Heart left ventricle (tissue), 16 donors: ENCODE measurements around the gene ORAI2. TPM values are rescaled to one million over a fixed set of nuclear protein-coding genes. Genes with fewer than 3 reads are reported as not detected.

ENCODE experiments used
- ATAC-seq, 4 donors: fragments of 200-7000 bp; cut with Tn5 transposase; one replicate each; pipeline ENCODE4 v1.9.1; 2020 to 2022; ENCODE audit warnings: moderate library complexity in 4 of 4, mild to moderate bottlenecking in 3 of 4, moderate number of reproducible peaks in 1 of 4
- DNase-seq, 5 donors: peaks; one replicate each; pipeline ENCODE4 v3.0.0-alpha.2; 2020
- H3K27ac ChIP-seq, 12 donors: fragments of 200-600 bp; sonication (generic) in 4 of 12; one replicate each; pipeline versions ENCODE4 v1.5.0 to v1.8.0; 2016 to 2022; ENCODE audit warnings: mild to moderate bottlenecking in 2 of 12
- H3K27me3 ChIP-seq, 9 donors: fragments of 200-600 bp; sonication (generic) in 2 of 9; one replicate each; pipeline versions ENCODE4 v1.5.1 to v1.8.0; 2016 to 2022; ENCODE audit warnings: mild to moderate bottlenecking in 3 of 9
- H3K36me3 ChIP-seq, 9 donors: fragments of 200-600 bp; sonication (generic) in 2 of 9; one replicate each; pipeline versions ENCODE4 v1.5.0 to v1.8.0; 2018 to 2022; ENCODE audit warnings: mild to moderate bottlenecking in 2 of 9
- H3K4me1 ChIP-seq, 12 donors: fragments of 200-600 bp; sonication (generic) in 4 of 12; one replicate each; pipeline versions ENCODE4 v1.5.0 to v1.8.0; 2016 to 2022; ENCODE audit warnings: mild to moderate bottlenecking in 3 of 12
- H3K4me3 ChIP-seq, 12 donors: fragments of 200-600 bp; sonication (generic) in 4 of 12; one replicate each; pipeline versions ENCODE4 v1.5.0 to v1.8.0; 2017 to 2022; ENCODE audit warnings: mild to moderate bottlenecking in 9 of 12, moderate library complexity in 4 of 12
- H3K9me3 ChIP-seq, 12 donors: fragments of 200-600 bp; sonication (generic) in 4 of 12; one replicate each; pipeline versions ENCODE4 v1.5.0 to v1.8.0; 2016 to 2022; ENCODE audit warnings: mild to moderate bottlenecking in 1 of 12
- CTCF ChIP-seq, 12 donors: fragments of 200-600 bp; sonication (generic) in 4 of 12; IDR thresholded peaks; one replicate each; pipeline versions ENCODE4 v1.5.0 to v1.8.0; 2018 to 2022; ENCODE audit warnings: antibody characterized with exemption in 12 of 12, mild to moderate bottlenecking in 5 of 12
- POLR2A ChIP-seq, 2 donors: fragments of 450-650 bp; IDR thresholded peaks; one replicate each; pipeline ENCODE4 v1.6.1; 2017; ENCODE audit warnings: antibody characterized with exemption in 2 of 2, mild to moderate bottlenecking in 2 of 2, moderate library complexity in 2 of 2
- WGBS, 4 donors: extraction: QIAGEN DNeasy Blood & Tissue Kit in 2 of 4; methylation state at CpG; one replicate each; pipeline versions ENCODE4 v1.1.5 to v1.1.7; 2013 to 2018; 5-methylcytosine and 5-hydroxymethylcytosine counted together
- intact Hi-C, 10 donors: fragments of 100-400 bp; cut with DNase I; formaldehyde crosslinking; loops; one replicate each; pipeline versions ENCODE4 v1.11.1 to v1.14.2; 2022
- polyA plus RNA-seq, 2 donors: library from polyadenylated mRNA; stranded (reverse); fragments of 200-250 nt; gene quantifications; one replicate each; pipeline ENCODE4 v1.2.3, GENCODE V29; 2013
- total RNA-seq, 9 donors: library from RNA; depleted of rRNA in 2 of 9; stranded (reverse); fragments of >200 nt in 2 of 9; fragmentation: NEBNext Ultra II Directional in 3 of 9; extraction: Animal tissue kit (Norgen Biotek cat#: 25700) in 3 of 9; gene quantifications; one replicate each; pipeline versions ENCODE4 v1.1.0 to v1.2.4, GENCODE V29; 2016 to 2023
- donor health status: ischemic (EF 13 %, LVEDD 7.1; RV severe dilation, severe dysfunction).
- donor health status: healthy with polysubstance abuse.
- donor health status: DM: no; HTN: yes; CAD: no.
- donor health status: DM: no; HTN: no; CAD: no.
- donor health status: ischemic (EF 25% LVEDD 6.9; RV normal size, moderate dysfunction).
- donor health status: ischemic (EF 25% LVEDD 5.7; RV mildly dilated, moderate dysfunction).
- donor health status: healthy.
- donor health status: DM: yes; HTN: yes; CAD: no.
- donor health status: ischemic (EF 35%, LVEDD 5.7; RV mildly dilated, moderate dysfunction).
- donor health status: nonischemic (EF 11% LVEDD 7.7; RV severe dilation, severe dysfunction).
- donor health status: DM: yes; HTN: yes; CAD: no.
- donor health status: PGD.
- donor health status: ischemic (EF 29% LVEDD 5.4; RV normal size, mild dysfunction).
- donor health status: nonischemic (EF 23%, LVEDD 6.1; RV moderate dilation, normal function).

Gene ORAI2
- total and polyA plus RNA-seq, 11 donors: 1.1 to 22.0 (median 4.8) TPM

- Histone ChIP-seq H3K4me1 (peaks cover 0 to 11% (median 0%) of the 10 kb centered on the region in 12 donors), H3K9me3 (no peaks in the 10 kb centered on the region), H3K27ac (no peak overlapping the region), H3K27me3 (no peaks in the 10 kb centered on the region), H3K36me3 (peaks cover 0 to 30% (median 4%) of the 10 kb centered on the region in 9 donors), H3K4me3 (no peak overlapping the region)
- WGBS, 4 donors: 78 to 87% (median 83%) methylated on average over 6 of the region's 6 CpGs
- ATAC-seq (no peak), DNase-seq (no peak)
- intact Hi-C loops: loop anchor here in 1 of 10 donors (10.0 kb wide), 1 partner anchor 45 kb away; no protein-coding TSS in a partner anchor
- TF ChIP-seq CTCF (IDR thresholded peaks at IDR 0.05) (peak in 1 of 12 donors; percentile 19), POLR2A (IDR thresholded peaks at IDR 0.05) (no peak)
Observed at GRCh38 chr7:102450242-102450641, 16.9 kb downstream of the ORAI2 start.

DNA sequence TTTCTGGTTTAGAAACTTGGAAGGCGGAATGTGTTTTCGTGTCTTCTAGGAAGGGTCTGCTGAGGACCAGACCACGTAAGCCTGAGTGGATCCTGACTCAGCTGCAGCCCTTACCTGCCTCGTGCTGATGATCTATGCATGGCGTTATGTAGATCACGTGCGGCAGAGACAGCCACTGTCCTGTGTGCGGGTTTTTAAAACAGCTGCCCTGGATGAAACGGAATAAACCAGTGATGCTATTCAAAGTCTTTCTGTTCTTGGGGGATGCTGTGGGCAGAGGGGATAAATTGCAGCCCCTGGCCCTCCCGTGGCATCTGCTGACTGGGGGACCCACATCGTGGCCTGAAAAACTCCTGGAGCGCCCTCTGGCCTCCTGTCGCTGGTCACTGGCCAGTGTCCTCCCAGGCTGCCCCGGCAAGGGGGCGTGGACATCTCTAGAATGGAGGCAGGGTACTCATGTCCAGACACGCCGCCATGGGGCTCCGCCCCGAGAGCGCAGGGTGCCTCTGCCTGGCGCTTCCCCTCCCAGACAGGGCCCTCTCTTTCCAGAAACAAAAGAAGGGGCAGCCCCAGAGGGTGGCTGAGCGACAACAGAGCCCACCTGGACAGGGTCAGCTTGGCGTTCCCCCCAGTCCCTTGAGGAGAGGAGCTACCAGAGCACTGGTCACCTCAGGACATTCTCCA is 18.1 kb downstream of the ORAI2 start:
- H3K4me1 ChIP-seq: peaks cover 0 to 11% (median 0%) of the 10 kb centered on the region in 12 donors
- ATAC-seq: no peak
- H3K4me3 ChIP-seq: no peak overlapping the region
- no peak for TF ChIP-seq POLR2A (IDR thresholded peaks at IDR 0.05)
- no peak for TF ChIP-seq CTCF (IDR thresholded peaks at IDR 0.05)
- H3K9me3 ChIP-seq: no peaks in the 10 kb centered on the region
- WGBS, 4 donors: 50 to 61% (median 54%) methylated on average over 17 to 23 of the region's 23 CpGs
- no peak for DNase-seq
- peaks cover 0 to 29% (median 9%) of the 10 kb centered on the region in 9 donors for H3K36me3 ChIP-seq
- H3K27me3 ChIP-seq: no peaks in the 10 kb centered on the region
- no peak overlapping the region for H3K27ac ChIP-seq
- intact Hi-C loops: loop anchor here in 1 of 10 donors (10.0 kb wide), 1 partner anchor 47 kb away; no protein-coding TSS in a partner anchor

DNA sequence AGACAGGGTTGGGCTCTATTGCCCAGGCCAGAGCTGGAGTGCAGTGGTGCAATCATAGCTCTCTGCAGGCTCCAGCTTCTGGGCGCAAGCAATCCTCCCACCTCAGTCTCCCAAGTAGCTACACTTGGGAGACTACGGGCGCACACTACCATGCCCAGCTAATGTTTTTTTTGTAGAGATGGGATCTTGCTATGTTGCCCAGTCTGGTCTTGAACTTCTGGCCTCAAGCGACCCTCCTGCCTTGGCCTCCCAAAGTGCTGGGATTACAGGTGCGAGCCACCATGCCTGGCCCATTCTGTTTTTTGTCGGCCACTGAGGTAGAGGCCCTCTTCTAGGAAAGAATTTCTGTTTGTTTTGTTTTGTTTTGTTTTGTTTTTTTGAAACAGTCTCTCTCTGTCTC is 19.1 kb downstream of the ORAI2 start:
- Histone ChIP-seq H3K36me3 (peaks cover 0 to 30% (median 16%) of the 10 kb centered on the region in 9 donors), H3K9me3 (no peaks in the 10 kb centered on the region), H3K27ac (no peak overlapping the region), H3K27me3 (no peaks in the 10 kb centered on the region), H3K4me3 (no peak overlapping the region), H3K4me1 (peaks cover 0 to 11% (median 0%) of the 10 kb centered on the region in 12 donors)
- TF ChIP-seq CTCF (IDR thresholded peaks at IDR 0.05): no peak
- TF ChIP-seq POLR2A (IDR thresholded peaks at IDR 0.05): no peak
- intact Hi-C loops: loop anchor here in 1 of 10 donors (10.0 kb wide), 1 partner anchor 48 kb away; no protein-coding TSS in a partner anchor
- ATAC-seq (no peak), DNase-seq (no peak)
- WGBS, 4 donors: 89 to 90% (median 90%) methylated on average over 6 of the region's 6 CpGs

DNA sequence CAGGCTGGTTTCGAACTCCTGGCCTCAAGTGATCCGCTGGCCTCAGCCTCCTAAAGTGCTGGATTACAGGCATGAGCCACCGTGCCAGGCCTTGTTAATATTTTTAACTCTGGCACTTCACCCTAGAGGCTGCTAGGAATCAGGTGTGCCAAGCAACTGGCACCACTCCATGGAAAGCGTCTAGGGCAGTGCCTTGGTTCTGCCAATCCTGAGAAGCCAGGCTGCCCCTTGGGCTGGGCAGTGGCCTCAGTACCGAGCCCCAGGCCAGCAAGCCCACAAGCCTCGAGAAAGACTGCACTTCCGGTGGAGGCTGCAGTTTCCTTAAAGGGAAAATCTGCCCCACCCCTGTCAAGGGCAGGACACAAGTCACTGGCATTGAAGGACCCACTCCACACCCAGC is 19.9 kb downstream of the ORAI2 start:
- Histone ChIP-seq H3K27ac (peak overlapping the region in 1 of 12 donors; percentile 4), H3K4me1 (peaks cover 0 to 11% (median 0%) of the 10 kb centered on the region in 12 donors), H3K9me3 (no peaks in the 10 kb centered on the region), H3K36me3 (peaks cover 0 to 32% (median 24%) of the 10 kb centered on the region in 9 donors), H3K27me3 (no peaks in the 10 kb centered on the region), H3K4me3 (no peak overlapping the region)
- DNase-seq (peak in 2 of 5 donors; percentile 50 to 70), ATAC-seq (peak in 3 of 4 donors; percentile 48 to 60 (median 55))
- WGBS, 4 donors: 35 to 54% (median 50%) methylated on average over 7 of the region's 7 CpGs
- no peak for TF ChIP-seq CTCF (IDR thresholded peaks at IDR 0.05)
- no peak for TF ChIP-seq POLR2A (IDR thresholded peaks at IDR 0.05)
- intact Hi-C loops: loop anchor here in 1 of 10 donors (10.0 kb wide), 1 partner anchor 49 kb away; no protein-coding TSS in a partner anchor
